CD4-positive, alpha-beta T cell (primary cell): ENCODE measurements around the gene PCDHA13. TPM values are rescaled to one million over a fixed set of nuclear protein-coding genes. Genes with fewer than 3 reads are reported as not detected.

ENCODE experiments used
- ATAC-seq: fragments of 200-7000 bp; cut with Tn5 transposase; one replicate; pipeline ENCODE4 v1.10.0; 2022; ENCODE audit warnings: mild to moderate bottlenecking; ENCODE audit not compliant: poor library complexity
- CTCF ChIA-PET: fragments of 350-600 bp; sonication (Branson Sonifier 250); formaldehyde crosslinking; loops from one replicate; lab custom pipeline; 2021; ENCODE audit warnings: antibody characterized with exemption, inconsistent platforms; lab: Charles Lee
- POLR2A ChIA-PET: fragments of 350-600 bp; sonication (Branson Sonifier 250); formaldehyde crosslinking; loops from one replicate; lab custom pipeline; 2021; ENCODE audit warnings: antibody characterized with exemption, inconsistent platforms; lab: Charles Lee
- DNase-seq, 14 experiments: peaks; one replicate each; pipeline ENCODE4 v3.0.0-alpha.2; 2013 to 2020; ENCODE audit warnings: mixed read lengths in 2 of 14
- H3K27ac ChIP-seq, 2 donors: one replicate each; pipeline versions ENCODE4 v1.5.1 to v1.7.0; 2013; ENCODE audit warnings: low read length in 2 of 2, low read depth in 1 of 2, mild to moderate bottlenecking in 1 of 2
- H3K27me3 ChIP-seq, 2 experiments: 1 replicate in 1 of 2; 2 replicates in 1 of 2; pipeline versions ENCODE4 v1.6.1 to v1.7.0; 2013; ENCODE audit warnings: low read length in 2 of 2, control low read depth in 1 of 2, mild to moderate bottlenecking in 1 of 2, moderate library complexity in 1 of 2; ENCODE audit not compliant: insufficient read depth in 2 of 2, control insufficient read depth in 1 of 2
- H3K36me3 ChIP-seq: one replicate; pipeline ENCODE4 v1.6.1; 2013; ENCODE audit warnings: low read length, control low read depth; ENCODE audit not compliant: insufficient read depth
- H3K4me1 ChIP-seq: one replicate; pipeline ENCODE4 v1.6.1; 2013; ENCODE audit warnings: low read length, control low read depth; ENCODE audit not compliant: insufficient read depth
- H3K4me3 ChIP-seq: one replicate; pipeline ENCODE4 v1.5.1; 2013; ENCODE audit warnings: mild to moderate bottlenecking, low read length, moderate library complexity
- H3K9me3 ChIP-seq, 2 experiments: 1 replicate in 1 of 2; 2 replicates in 1 of 2; pipeline versions ENCODE4 v1.6.1 to v1.7.0; 2013; ENCODE audit warnings: low read length in 2 of 2, mild to moderate bottlenecking in 2 of 2, control low read depth in 1 of 2, moderate library complexity in 1 of 2; ENCODE audit not compliant: control insufficient read depth in 1 of 2, insufficient read depth in 1 of 2
- H3K27ac Mint-ChIP-seq: one replicate; pipeline ENCODE4 v1.8.0; 2020; ENCODE audit warnings: mixed read lengths
- H3K27me3 Mint-ChIP-seq: one replicate; pipeline ENCODE4 v1.8.0; 2021; ENCODE audit warnings: mixed read lengths
- H3K36me3 Mint-ChIP-seq: one replicate; pipeline ENCODE4 v1.8.0; 2021; ENCODE audit warnings: low read depth, mixed read lengths
- H3K4me1 Mint-ChIP-seq: one replicate; pipeline ENCODE4 v1.8.0; 2021; ENCODE audit warnings: low read depth, mixed read lengths
- H3K4me3 Mint-ChIP-seq: one replicate; pipeline ENCODE4 v1.8.0; 2020; ENCODE audit warnings: mild to moderate bottlenecking, mixed read lengths
- H3K9me3 Mint-ChIP-seq: one replicate; pipeline ENCODE4 v1.8.0; 2020; ENCODE audit warnings: mixed read lengths
- CTCF ChIP-seq: fragments of 200-600 bp; IDR thresholded peaks from one replicate; pipeline ENCODE4 v1.8.0; 2022; ENCODE audit warnings: antibody characterized with exemption, mild to moderate bottlenecking
- intact Hi-C, 2 experiments: fragments of 100-400 bp; cut with DNase I in 1 of 2; cut with micrococcal nuclease in 1 of 2; formaldehyde crosslinking; loops; one replicate each; pipeline versions ENCODE4 v1.15.1 to v1.9.0; 2023 to 2025; cut with DNase I, micrococcal nuclease
- total RNA-seq, 174 experiments: library from RNA in 2 of 174; stranded (reverse) in 2 of 174; gene quantifications; one replicate each; pipeline ENCODE4 v1.2.3 and lab custom pipeline; 2021 to 2026

PCDHA13 gene
- total RNA-seq, 2 experiments from 2014 or later, result not detected

- H3K27ac Mint-ChIP-seq, result no peak overlapping the region
Observed at GRCh38 chr5:140862441-140863295, 19.3 kb upstream of the PCDHA13 start.

GRCh38 chr5:140868721-140869554 lies 13.0 kb upstream of the PCDHA13 start, which contains the start of gene PCDHA11:
Gene PCDHA11, plus strand, starts transcription at chr5:140868957. Its CDS starts 147 bp downstream, at chr5:140869104.
- H3K4me3 Mint-ChIP-seq, result no peak within 1 kb of the TSS
- H3K27me3 Mint-ChIP-seq, result peaks cover 48% of the 10 kb centered on the region
- H3K36me3 Mint-ChIP-seq, result no peaks in the 10 kb centered on the region
- POLR2A ChIA-PET, result no interaction called here
- H3K4me3 ChIP-seq, result no peak within 1 kb of the TSS
- no peak within 1 kb of the TSS for H3K27ac ChIP-seq
- intact Hi-C loops, result no loop called here
- H3K36me3 ChIP-seq, result no peaks in the 10 kb centered on the region
- no peaks in the 10 kb centered on the region for H3K4me1 ChIP-seq
- no peak for DNase-seq
- peaks cover 13 to 23% of the 10 kb centered on the region in 2 experiments for H3K27me3 ChIP-seq
- H3K9me3 ChIP-seq, result peaks cover 10 to 21% of the 10 kb centered on the region in 2 experiments
- no peaks in the 10 kb centered on the region for H3K4me1 Mint-ChIP-seq
- ATAC-seq, result no peak
- CTCF ChIA-PET, result no interaction called here
- no peak within 1 kb of the TSS for H3K27ac Mint-ChIP-seq
- peaks cover 5% of the 10 kb centered on the region for H3K9me3 Mint-ChIP-seq
- no peak for TF ChIP-seq CTCF

More at GRCh38 chr5:140862441-140863295, 19.3 kb upstream of the PCDHA13 start:
- DNase-seq (no peak), ATAC-seq (no peak)
- Histone ChIP-seq H3K4me1 (no peaks in the 10 kb centered on the region), H3K27ac (no peak overlapping the region), H3K4me3 (no peak overlapping the region), H3K9me3 (peaks cover 13 to 34% of the 10 kb centered on the region in 2 experiments), H3K36me3 (no peaks in the 10 kb centered on the region), H3K27me3 (peaks cover 4 to 7% of the 10 kb centered on the region in 2 experiments)
- no peak for TF ChIP-seq CTCF
- CTCF ChIA-PET, result no interaction called here
- intact Hi-C loops, result no loop called here
- peaks cover 50% of the 10 kb centered on the region for H3K27me3 Mint-ChIP-seq
- no peaks in the 10 kb centered on the region for H3K4me1 Mint-ChIP-seq
- POLR2A ChIA-PET, result no interaction called here
- no peak overlapping the region for H3K4me3 Mint-ChIP-seq
- H3K36me3 Mint-ChIP-seq, result no peaks in the 10 kb centered on the region
- H3K9me3 Mint-ChIP-seq, result peaks cover 4% of the 10 kb centered on the region

- Histone ChIP-seq H3K27ac (no peak overlapping the region), H3K4me3 (no peak overlapping the region), H3K9me3 (peaks cover 10 to 21% of the 10 kb centered on the region in 2 experiments), H3K4me1 (no peaks in the 10 kb centered on the region), H3K36me3 (no peaks in the 10 kb centered on the region), H3K27me3 (peaks cover 13 to 26% of the 10 kb centered on the region in 2 experiments)
- Mint-ChIP-seq H3K27me3 (peaks cover 50% of the 10 kb centered on the region), H3K4me3 (no peak overlapping the region), H3K9me3 (peaks cover 10% of the 10 kb centered on the region), H3K27ac (no peak overlapping the region), H3K4me1 (no peaks in the 10 kb centered on the region), H3K36me3 (no peaks in the 10 kb centered on the region)
- intact Hi-C loops, result no loop called here
- no peak for DNase-seq
- no peak for ATAC-seq
- TF ChIP-seq CTCF, result no peak
- ChIA-PET POLR2A (no interaction called here), CTCF (no interaction called here)
Observed at GRCh38 chr5:140869555-140869886, 12.4 kb upstream of the PCDHA13 start.
